Calu3 (cell line): ENCODE measurements around the gene IDNK. TPM values are rescaled to one million over a fixed set of nuclear protein-coding genes. Genes with fewer than 3 reads are reported as not detected.

Experiments used
- BruUV-seq: library from RNA; stranded (reverse); fragments of 400-500 nt; replicated peaks from 2 replicates; lab custom pipeline; 2021; lab: Mats Ljungman, UMichigan
- CTCF ChIA-PET: fragments of 300-600 bp; sonication (Branson Sonifier 250); formaldehyde crosslinking; loops from one replicate; lab custom pipeline; 2022; ENCODE audit warnings: antibody characterized with exemption; lab: Charles Lee
- DNase-seq: peaks from one replicate; pipeline ENCODE4 v3.0.0; 2022
- H3K27ac Mint-ChIP-seq: one replicate; pipeline ENCODE4 v1.8.0; 2022; ENCODE audit warnings: mixed read lengths; ENCODE audit not compliant: unreplicated experiment
- H3K27me3 Mint-ChIP-seq: one replicate; pipeline ENCODE4 v1.8.0; 2022; ENCODE audit warnings: mixed read lengths; ENCODE audit not compliant: unreplicated experiment
- H3K36me3 Mint-ChIP-seq: one replicate; pipeline ENCODE4 v1.8.0; 2022; ENCODE audit warnings: mild to moderate bottlenecking, moderate library complexity, mixed read lengths; ENCODE audit not compliant: insufficient read depth, unreplicated experiment
- H3K4me1 Mint-ChIP-seq: one replicate; pipeline ENCODE4 v1.8.0; 2022; ENCODE audit warnings: mild to moderate bottlenecking, low read depth, mixed read lengths; ENCODE audit not compliant: unreplicated experiment
- H3K4me3 Mint-ChIP-seq: one replicate; pipeline ENCODE4 v1.8.0; 2022; ENCODE audit warnings: mild to moderate bottlenecking, low read depth, moderate library complexity, mixed read lengths; ENCODE audit not compliant: unreplicated experiment
- H3K9me3 Mint-ChIP-seq: one replicate; pipeline ENCODE4 v1.8.0; 2022; ENCODE audit warnings: low read depth, mixed read lengths; ENCODE audit not compliant: unreplicated experiment
- intact Hi-C: fragments of 100-400 bp; cut with micrococcal nuclease; formaldehyde crosslinking; loops from one replicate; pipeline ENCODE4 v1.10.0; 2022; ENCODE audit not compliant: unreplicated experiment
- total RNA-seq: library from RNA; stranded (reverse); gene quantifications from 2 replicates; pipeline ENCODE4 v1.2.3, GENCODE V29; 2022
- TF ChIP-seq, protein P1 (sequence below): fragments of 200-600 bp; IDR thresholded peaks from one replicate; pipeline ENCODE4 v1.8.0; 2022; ENCODE audit warnings: antibody characterized with exemption; ENCODE audit not compliant: unreplicated experiment

IDNK gene
- total RNA-seq, 1 experiment from 2014 or later, result 4.2 TPM

DNA sequence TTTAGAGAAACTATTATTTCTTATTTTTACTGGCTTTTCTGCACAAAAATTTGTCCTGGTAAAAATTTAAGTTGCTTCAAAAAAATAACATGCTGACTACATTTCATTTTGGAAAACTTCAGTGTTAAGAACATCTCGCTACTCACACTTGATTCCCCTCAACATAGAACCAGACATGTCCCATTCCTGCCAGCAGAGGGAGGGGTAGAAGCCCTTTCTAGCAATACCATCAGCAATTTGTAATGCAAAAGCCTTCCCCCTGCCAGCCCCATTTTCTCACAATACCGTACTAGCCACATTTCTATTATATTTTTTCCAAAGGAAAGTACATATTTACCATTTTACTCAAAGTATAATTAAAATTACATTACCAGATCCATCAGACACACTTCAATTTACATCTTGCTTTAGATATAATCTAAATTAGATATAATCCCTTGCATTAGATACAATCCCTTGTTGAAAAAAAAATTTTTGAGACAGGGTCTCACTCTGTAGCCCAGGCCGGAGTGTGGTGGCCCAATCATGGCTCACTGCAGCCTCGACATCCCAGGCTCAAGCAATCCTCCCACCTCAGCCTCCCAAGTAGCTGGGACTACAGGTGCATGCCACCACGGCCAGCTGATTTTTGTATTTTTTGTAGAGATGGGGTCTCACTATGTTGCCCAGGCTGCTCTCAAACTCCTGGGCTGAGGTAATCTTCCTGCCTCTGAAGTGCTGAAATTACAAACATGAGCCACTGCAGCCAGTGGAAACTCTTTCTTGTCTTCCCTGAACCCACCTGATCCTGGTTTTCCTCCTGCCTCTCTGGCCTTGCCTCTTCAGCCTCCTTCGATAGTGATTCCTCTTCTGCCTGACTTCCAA, 39.6 kb upstream of the IDNK start:
- CTCF ChIA-PET, result interaction anchor here (1.6 kb wide), 1 partner anchor 28 kb away, joined by 4 read pairs; no protein-coding TSS in a partner anchor
- Mint-ChIP-seq H3K4me3 (no peak overlapping the region), H3K27me3 (no peaks in the 10 kb centered on the region), H3K4me1 (no peaks in the 10 kb centered on the region), H3K9me3 (no peaks in the 10 kb centered on the region), H3K36me3 (no peaks in the 10 kb centered on the region), H3K27ac (no peak overlapping the region)
- no TSS peak for BruUV-seq
- intact Hi-C loops, result no loop called here
- TF ChIP-seq, protein P1, sequence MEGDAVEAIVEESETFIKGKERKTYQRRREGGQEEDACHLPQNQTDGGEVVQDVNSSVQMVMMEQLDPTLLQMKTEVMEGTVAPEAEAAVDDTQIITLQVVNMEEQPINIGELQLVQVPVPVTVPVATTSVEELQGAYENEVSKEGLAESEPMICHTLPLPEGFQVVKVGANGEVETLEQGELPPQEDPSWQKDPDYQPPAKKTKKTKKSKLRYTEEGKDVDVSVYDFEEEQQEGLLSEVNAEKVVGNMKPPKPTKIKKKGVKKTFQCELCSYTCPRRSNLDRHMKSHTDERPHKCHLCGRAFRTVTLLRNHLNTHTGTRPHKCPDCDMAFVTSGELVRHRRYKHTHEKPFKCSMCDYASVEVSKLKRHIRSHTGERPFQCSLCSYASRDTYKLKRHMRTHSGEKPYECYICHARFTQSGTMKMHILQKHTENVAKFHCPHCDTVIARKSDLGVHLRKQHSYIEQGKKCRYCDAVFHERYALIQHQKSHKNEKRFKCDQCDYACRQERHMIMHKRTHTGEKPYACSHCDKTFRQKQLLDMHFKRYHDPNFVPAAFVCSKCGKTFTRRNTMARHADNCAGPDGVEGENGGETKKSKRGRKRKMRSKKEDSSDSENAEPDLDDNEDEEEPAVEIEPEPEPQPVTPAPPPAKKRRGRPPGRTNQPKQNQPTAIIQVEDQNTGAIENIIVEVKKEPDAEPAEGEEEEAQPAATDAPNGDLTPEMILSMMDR, result peak; percentile 32
- peak; percentile 66 for DNase-seq

GRCh38 chr9:83584995-83585394, 37.9 kb upstream of the IDNK start:
- intact Hi-C loops, result no loop called here
- CTCF ChIA-PET, result interaction anchor here (1.6 kb wide), 1 partner anchor 27 kb away, joined by 4 read pairs; no protein-coding TSS in a partner anchor
- Mint-ChIP-seq H3K27me3 (no peaks in the 10 kb centered on the region), H3K4me1 (no peaks in the 10 kb centered on the region), H3K9me3 (no peaks in the 10 kb centered on the region), H3K4me3 (no peak overlapping the region), H3K36me3 (no peaks in the 10 kb centered on the region), H3K27ac (no peak overlapping the region)
- TF ChIP-seq, protein P1, result no peak
- BruUV-seq, result no TSS peak
- DNase-seq, result no peak

- H3K27me3 Mint-ChIP-seq, result no peaks in the 10 kb centered on the region
- H3K27ac Mint-ChIP-seq, result no peak overlapping the region
- BruUV-seq, result no TSS peak
- H3K4me1 Mint-ChIP-seq, result no peaks in the 10 kb centered on the region
- no peaks in the 10 kb centered on the region for H3K9me3 Mint-ChIP-seq
- no peaks in the 10 kb centered on the region for H3K36me3 Mint-ChIP-seq
- TF ChIP-seq, protein P1, result no peak
- CTCF ChIA-PET, result no interaction called here
- intact Hi-C loops, result no loop called here
- no peak for DNase-seq
- no peak overlapping the region for H3K4me3 Mint-ChIP-seq
These were observed 34.7 kb upstream of the IDNK start for GRCh38 chr9:83588256-83588655.

DNA sequence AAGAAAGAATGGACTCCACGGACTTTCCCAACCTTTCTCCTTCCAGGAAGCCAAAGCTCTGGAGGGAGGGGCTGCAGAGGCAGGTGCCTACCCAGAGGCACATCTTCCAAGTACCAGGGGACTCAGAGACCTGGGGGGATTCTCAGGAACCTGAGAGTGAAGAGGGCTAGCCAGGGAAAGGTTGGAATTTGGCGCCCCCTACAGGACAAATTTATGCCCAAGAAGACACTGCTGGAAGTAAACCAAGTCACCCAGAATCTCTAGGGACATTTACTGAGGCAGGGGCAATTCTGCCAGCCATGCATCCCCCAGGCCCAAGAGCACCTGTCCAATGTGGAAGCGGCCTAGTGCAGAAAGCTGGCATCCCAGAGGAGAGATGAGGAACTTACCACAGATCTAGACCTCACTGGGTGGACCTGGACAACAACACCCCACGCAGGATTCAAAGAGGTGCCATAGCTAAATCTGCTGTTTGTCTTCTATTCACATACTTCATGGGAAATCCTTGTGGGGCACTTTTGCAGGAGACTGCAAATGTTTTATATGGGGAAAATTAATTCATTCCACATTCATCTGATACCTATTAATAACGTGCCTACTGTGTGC, 25.9 kb upstream of the IDNK start:
- intact Hi-C loops, result no loop called here
- Mint-ChIP-seq H3K27ac (no peak overlapping the region), H3K27me3 (peaks cover 21% of the 10 kb centered on the region), H3K4me3 (no peak overlapping the region), H3K36me3 (no peaks in the 10 kb centered on the region), H3K9me3 (no peaks in the 10 kb centered on the region), H3K4me1 (no peaks in the 10 kb centered on the region)
- peak; percentile 42 for DNase-seq
- BruUV-seq, result no TSS peak
- CTCF ChIA-PET, result interaction anchor here (1.3 kb wide), 1 partner anchor 263 kb away, joined by 4 read pairs; no protein-coding TSS in a partner anchor
- TF ChIP-seq, protein P1, result peak; percentile 73
